GM23338 (cell line): ENCODE results near the gene NCKAP5.

Source experiments
- CREB1 ChIP-seq: fragments of 250-450 bp; sonication (Bioruptor Pico); IDR thresholded peaks from 2 replicates; pipeline ENCODE4 v1.5.0; 2020; ENCODE audit warnings: low read depth, mild to moderate bottlenecking, moderate library complexity
- EZH2 ChIP-seq: fragments of 200-600 bp; sonication (generic); IDR thresholded peaks from one replicate; pipeline ENCODE4 v1.8.0; 2017; ENCODE audit warnings: antibody characterized with exemption, mild to moderate bottlenecking, low read depth; ENCODE audit not compliant: unreplicated experiment
- EZH2phosphoT487 ChIP-seq: fragments of 200-600 bp; sonication (generic); IDR thresholded peaks from one replicate; pipeline ENCODE4 v1.8.1; 2018; ENCODE audit warnings: antibody characterized with exemption; ENCODE audit not compliant: unreplicated experiment
- JUNB ChIP-seq: IDR thresholded peaks from one replicate; pipeline ENCODE4 v1.6.1; 2016; ENCODE audit warnings: antibody characterized with exemption; ENCODE audit not compliant: unreplicated experiment
- NANOG ChIP-seq: IDR thresholded peaks from 2 replicates; pipeline ENCODE4 v1.6.1; 2016; ENCODE audit warnings: antibody characterized with exemption, borderline replicate concordance
- POLR2AphosphoS5 ChIP-seq: IDR thresholded peaks from 2 replicates; pipeline ENCODE4 v1.6.1; 2016; ENCODE audit warnings: antibody characterized with exemption, low read depth
- STAT1 ChIP-seq: IDR thresholded peaks from one replicate; pipeline ENCODE4 v1.6.1; 2016; ENCODE audit warnings: antibody characterized with exemption; ENCODE audit not compliant: unreplicated experiment
- ZNF114 ChIP-seq: fragments of 250-450 bp; sonication (Bioruptor Pico); IDR thresholded peaks from 2 replicates; pipeline ENCODE4 v1.5.0; 2020; ENCODE audit warnings: mild to moderate bottlenecking, moderate library complexity
- ZNF331 ChIP-seq: fragments of 250-450 bp; sonication (Bioruptor Pico); IDR thresholded peaks from 2 replicates; pipeline ENCODE4 v1.5.0; 2020; ENCODE audit warnings: low read depth, mild to moderate bottlenecking, moderate library complexity
- TF ChIP-seq, protein P1 (sequence below), 2 experiments: fragments of 200-600 bp in 1 of 2; sonication (generic) in 1 of 2; conservative IDR thresholded peaks; 2 replicates each; pipeline versions ENCODE4 v1.5.1 to v1.6.1; 2016 to 2017; ENCODE audit warnings: antibody characterized with exemption in 2 of 2, low read depth in 2 of 2, mild to moderate bottlenecking in 2 of 2, moderate library complexity in 1 of 2
- TF ChIP-seq, protein P2 (sequence below): fragments of 250-450 bp; sonication (Bioruptor Pico); IDR thresholded peaks from 2 replicates; pipeline ENCODE4 v1.5.0; 2020; ENCODE audit warnings: mild to moderate bottlenecking, moderate library complexity
- TF ChIP-seq, protein P3 (sequence below): IDR thresholded peaks from one replicate; pipeline ENCODE4 v1.6.1; 2018; ENCODE audit warnings: antibody characterized with exemption; ENCODE audit not compliant: unreplicated experiment

DNA sequence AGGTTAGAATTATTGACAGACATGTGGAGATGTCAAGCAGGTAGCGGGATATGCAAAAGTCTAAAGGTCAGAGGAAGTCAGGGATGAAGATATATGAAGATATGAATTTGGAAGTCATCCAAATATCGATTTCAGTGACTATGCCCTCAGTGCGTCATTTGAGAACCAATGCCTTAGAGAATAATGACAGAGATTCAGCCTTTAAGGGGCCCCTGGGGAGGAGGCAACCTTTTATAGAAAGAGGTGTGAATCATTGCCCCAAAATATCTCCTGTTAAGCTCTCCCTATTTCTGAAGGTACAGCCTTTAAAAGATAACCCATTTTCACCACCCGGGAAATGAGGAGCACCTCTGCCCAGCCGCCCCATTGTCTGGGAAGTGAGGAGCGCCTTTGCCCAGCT is 223.4 kb downstream of the NCKAP5 start:
- TF ChIP-seq, protein P1, sequence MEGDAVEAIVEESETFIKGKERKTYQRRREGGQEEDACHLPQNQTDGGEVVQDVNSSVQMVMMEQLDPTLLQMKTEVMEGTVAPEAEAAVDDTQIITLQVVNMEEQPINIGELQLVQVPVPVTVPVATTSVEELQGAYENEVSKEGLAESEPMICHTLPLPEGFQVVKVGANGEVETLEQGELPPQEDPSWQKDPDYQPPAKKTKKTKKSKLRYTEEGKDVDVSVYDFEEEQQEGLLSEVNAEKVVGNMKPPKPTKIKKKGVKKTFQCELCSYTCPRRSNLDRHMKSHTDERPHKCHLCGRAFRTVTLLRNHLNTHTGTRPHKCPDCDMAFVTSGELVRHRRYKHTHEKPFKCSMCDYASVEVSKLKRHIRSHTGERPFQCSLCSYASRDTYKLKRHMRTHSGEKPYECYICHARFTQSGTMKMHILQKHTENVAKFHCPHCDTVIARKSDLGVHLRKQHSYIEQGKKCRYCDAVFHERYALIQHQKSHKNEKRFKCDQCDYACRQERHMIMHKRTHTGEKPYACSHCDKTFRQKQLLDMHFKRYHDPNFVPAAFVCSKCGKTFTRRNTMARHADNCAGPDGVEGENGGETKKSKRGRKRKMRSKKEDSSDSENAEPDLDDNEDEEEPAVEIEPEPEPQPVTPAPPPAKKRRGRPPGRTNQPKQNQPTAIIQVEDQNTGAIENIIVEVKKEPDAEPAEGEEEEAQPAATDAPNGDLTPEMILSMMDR (conservative IDR thresholded peaks at IDR 0.05; ENCODE audit: low read depth in 2 of 2) = no peak
- no peak for TF ChIP-seq EZH2phosphoT487
- TF ChIP-seq, protein P2, sequence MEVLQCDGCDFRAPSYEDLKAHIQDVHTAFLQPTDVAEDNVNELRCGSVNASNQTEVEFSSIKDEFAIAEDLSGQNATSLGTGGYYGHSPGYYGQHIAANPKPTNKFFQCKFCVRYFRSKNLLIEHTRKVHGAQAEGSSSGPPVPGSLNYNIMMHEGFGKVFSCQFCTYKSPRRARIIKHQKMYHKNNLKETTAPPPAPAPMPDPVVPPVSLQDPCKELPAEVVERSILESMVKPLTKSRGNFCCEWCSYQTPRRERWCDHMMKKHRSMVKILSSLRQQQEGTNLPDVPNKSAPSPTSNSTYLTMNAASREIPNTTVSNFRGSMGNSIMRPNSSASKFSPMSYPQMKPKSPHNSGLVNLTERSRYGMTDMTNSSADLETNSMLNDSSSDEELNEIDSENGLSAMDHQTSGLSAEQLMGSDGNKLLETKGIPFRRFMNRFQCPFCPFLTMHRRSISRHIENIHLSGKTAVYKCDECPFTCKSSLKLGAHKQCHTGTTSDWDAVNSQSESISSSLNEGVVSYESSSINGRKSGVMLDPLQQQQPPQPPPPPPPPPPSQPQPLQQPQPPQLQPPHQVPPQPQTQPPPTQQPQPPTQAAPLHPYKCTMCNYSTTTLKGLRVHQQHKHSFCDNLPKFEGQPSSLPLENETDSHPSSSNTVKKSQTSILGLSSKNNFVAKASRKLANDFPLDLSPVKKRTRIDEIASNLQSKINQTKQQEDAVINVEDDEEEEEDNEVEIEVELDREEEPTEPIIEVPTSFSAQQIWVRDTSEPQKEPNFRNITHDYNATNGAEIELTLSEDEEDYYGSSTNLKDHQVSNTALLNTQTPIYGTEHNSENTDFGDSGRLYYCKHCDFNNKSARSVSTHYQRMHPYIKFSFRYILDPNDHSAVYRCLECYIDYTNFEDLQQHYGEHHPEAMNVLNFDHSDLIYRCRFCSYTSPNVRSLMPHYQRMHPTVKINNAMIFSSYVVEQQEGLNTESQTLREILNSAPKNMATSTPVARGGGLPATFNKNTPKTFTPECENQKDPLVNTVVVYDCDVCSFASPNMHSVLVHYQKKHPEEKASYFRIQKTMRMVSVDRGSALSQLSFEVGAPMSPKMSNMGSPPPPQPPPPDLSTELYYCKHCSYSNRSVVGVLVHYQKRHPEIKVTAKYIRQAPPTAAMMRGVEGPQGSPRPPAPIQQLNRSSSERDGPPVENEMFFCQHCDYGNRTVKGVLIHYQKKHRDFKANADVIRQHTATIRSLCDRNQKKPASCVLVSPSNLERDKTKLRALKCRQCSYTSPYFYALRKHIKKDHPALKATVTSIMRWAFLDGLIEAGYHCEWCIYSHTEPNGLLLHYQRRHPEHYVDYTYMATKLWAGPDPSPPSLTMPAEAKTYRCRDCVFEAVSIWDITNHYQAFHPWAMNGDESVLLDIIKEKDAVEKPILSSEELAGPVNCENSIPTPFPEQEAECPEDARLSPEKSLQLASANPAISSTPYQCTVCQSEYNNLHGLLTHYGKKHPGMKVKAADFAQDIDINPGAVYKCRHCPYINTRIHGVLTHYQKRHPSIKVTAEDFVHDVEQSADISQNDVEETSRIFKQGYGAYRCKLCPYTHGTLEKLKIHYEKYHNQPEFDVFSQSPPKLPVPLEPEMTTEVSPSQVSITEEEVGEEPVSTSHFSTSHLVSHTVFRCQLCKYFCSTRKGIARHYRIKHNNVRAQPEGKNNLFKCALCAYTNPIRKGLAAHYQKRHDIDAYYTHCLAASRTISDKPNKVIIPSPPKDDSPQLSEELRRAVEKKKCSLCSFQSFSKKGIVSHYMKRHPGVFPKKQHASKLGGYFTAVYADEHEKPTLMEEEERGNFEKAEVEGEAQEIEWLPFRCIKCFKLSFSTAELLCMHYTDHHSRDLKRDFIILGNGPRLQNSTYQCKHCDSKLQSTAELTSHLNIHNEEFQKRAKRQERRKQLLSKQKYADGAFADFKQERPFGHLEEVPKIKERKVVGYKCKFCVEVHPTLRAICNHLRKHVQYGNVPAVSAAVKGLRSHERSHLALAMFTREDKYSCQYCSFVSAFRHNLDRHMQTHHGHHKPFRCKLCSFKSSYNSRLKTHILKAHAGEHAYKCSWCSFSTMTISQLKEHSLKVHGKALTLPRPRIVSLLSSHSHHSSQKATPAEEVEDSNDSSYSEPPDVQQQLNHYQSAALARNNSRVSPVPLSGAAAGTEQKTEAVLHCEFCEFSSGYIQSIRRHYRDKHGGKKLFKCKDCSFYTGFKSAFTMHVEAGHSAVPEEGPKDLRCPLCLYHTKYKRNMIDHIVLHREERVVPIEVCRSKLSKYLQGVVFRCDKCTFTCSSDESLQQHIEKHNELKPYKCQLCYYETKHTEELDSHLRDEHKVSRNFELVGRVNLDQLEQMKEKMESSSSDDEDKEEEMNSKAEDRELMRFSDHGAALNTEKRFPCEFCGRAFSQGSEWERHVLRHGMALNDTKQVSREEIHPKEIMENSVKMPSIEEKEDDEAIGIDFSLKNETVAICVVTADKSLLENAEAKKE = no peak
- TF ChIP-seq, protein P3, sequence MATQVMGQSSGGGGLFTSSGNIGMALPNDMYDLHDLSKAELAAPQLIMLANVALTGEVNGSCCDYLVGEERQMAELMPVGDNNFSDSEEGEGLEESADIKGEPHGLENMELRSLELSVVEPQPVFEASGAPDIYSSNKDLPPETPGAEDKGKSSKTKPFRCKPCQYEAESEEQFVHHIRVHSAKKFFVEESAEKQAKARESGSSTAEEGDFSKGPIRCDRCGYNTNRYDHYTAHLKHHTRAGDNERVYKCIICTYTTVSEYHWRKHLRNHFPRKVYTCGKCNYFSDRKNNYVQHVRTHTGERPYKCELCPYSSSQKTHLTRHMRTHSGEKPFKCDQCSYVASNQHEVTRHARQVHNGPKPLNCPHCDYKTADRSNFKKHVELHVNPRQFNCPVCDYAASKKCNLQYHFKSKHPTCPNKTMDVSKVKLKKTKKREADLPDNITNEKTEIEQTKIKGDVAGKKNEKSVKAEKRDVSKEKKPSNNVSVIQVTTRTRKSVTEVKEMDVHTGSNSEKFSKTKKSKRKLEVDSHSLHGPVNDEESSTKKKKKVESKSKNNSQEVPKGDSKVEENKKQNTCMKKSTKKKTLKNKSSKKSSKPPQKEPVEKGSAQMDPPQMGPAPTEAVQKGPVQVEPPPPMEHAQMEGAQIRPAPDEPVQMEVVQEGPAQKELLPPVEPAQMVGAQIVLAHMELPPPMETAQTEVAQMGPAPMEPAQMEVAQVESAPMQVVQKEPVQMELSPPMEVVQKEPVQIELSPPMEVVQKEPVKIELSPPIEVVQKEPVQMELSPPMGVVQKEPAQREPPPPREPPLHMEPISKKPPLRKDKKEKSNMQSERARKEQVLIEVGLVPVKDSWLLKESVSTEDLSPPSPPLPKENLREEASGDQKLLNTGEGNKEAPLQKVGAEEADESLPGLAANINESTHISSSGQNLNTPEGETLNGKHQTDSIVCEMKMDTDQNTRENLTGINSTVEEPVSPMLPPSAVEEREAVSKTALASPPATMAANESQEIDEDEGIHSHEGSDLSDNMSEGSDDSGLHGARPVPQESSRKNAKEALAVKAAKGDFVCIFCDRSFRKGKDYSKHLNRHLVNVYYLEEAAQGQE = no peak
- no peak for TF ChIP-seq CREB1
- no peak for TF ChIP-seq POLR2AphosphoS5
- no peak for TF ChIP-seq EZH2
- TF ChIP-seq NANOG = no peak
- TF ChIP-seq JUNB = no peak
- TF ChIP-seq STAT1 = no peak
- TF ChIP-seq ZNF114 = no peak
- TF ChIP-seq ZNF331 (CRISPR knock-in tag) = no peak
